Measurements from ENCODE around the gene PLA2G2C. TPM values are rescaled to one million over a fixed set of nuclear protein-coding genes. Genes with fewer than 3 reads are reported as not detected.

PLA2G2C gene
- total RNA-seq, 1 donor from 2014 or later: not detected

GRCh38 chr1:20178634-20179370 is 7.5 kb downstream of the PLA2G2C start:
- H3K79me2 ChIP-seq (ENCODE audit: insufficient read depth, low read length): no peaks in the 10 kb centered on the region
- no peaks in the 10 kb centered on the region for H4K20me1 ChIP-seq (ENCODE audit: insufficient read depth, low read length)
- H3K9me3 Mint-ChIP-seq (ENCODE audit: unreplicated experiment): peaks cover 11% of the 10 kb centered on the region
- no peak overlapping the region for H3K27ac Mint-ChIP-seq (ENCODE audit: unreplicated experiment)
- H3K36me3 ChIP-seq (ENCODE audit: insufficient read depth, low read length): no peaks in the 10 kb centered on the region
- H3K9ac ChIP-seq (ENCODE audit: low read length): no peak overlapping the region
- H3K4me1 ChIP-seq (ENCODE audit: insufficient read depth, low read length): no peaks in the 10 kb centered on the region
- no peaks in the 10 kb centered on the region for H3K4me1 Mint-ChIP-seq (ENCODE audit: low read depth, unreplicated experiment)
- H3K27ac ChIP-seq (ENCODE audit: low read depth, low read length): no peak overlapping the region
- H3K9me3 ChIP-seq (ENCODE audit: insufficient read depth, low read depth, low read length): no peaks in the 10 kb centered on the region
- no peak overlapping the region for H3K4me3 Mint-ChIP-seq (ENCODE audit: unreplicated experiment)
- H3K4me2 ChIP-seq (ENCODE audit: low read length): no peak overlapping the region
- FAIRE-seq: no peak
- H3K27me3 ChIP-seq (ENCODE audit: insufficient read depth, low read length): peaks cover 26% of the 10 kb centered on the region
- no peak overlapping the region for H2AFZ ChIP-seq (ENCODE audit: low read depth, low read length)
- no peak for TF ChIP-seq EZH2 (IDR thresholded peaks at IDR 0.05; ENCODE audit: insufficient read depth, low read length)
- TF ChIP-seq, protein P1, sequence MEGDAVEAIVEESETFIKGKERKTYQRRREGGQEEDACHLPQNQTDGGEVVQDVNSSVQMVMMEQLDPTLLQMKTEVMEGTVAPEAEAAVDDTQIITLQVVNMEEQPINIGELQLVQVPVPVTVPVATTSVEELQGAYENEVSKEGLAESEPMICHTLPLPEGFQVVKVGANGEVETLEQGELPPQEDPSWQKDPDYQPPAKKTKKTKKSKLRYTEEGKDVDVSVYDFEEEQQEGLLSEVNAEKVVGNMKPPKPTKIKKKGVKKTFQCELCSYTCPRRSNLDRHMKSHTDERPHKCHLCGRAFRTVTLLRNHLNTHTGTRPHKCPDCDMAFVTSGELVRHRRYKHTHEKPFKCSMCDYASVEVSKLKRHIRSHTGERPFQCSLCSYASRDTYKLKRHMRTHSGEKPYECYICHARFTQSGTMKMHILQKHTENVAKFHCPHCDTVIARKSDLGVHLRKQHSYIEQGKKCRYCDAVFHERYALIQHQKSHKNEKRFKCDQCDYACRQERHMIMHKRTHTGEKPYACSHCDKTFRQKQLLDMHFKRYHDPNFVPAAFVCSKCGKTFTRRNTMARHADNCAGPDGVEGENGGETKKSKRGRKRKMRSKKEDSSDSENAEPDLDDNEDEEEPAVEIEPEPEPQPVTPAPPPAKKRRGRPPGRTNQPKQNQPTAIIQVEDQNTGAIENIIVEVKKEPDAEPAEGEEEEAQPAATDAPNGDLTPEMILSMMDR (IDR thresholded peaks at IDR 0.05; ENCODE audit: insufficient read depth, low read depth, low read length): no peak
- peaks cover 67% of the 10 kb centered on the region for H3K27me3 Mint-ChIP-seq (ENCODE audit: low read depth, unreplicated experiment)
- H3K36me3 Mint-ChIP-seq (ENCODE audit: low read depth, unreplicated experiment): no peaks in the 10 kb centered on the region
- H3K4me3 ChIP-seq (ENCODE audit: insufficient read depth, low read depth, low read length): no peak overlapping the region
- DNase-seq (ENCODE audit: low read depth): no peak

DNA sequence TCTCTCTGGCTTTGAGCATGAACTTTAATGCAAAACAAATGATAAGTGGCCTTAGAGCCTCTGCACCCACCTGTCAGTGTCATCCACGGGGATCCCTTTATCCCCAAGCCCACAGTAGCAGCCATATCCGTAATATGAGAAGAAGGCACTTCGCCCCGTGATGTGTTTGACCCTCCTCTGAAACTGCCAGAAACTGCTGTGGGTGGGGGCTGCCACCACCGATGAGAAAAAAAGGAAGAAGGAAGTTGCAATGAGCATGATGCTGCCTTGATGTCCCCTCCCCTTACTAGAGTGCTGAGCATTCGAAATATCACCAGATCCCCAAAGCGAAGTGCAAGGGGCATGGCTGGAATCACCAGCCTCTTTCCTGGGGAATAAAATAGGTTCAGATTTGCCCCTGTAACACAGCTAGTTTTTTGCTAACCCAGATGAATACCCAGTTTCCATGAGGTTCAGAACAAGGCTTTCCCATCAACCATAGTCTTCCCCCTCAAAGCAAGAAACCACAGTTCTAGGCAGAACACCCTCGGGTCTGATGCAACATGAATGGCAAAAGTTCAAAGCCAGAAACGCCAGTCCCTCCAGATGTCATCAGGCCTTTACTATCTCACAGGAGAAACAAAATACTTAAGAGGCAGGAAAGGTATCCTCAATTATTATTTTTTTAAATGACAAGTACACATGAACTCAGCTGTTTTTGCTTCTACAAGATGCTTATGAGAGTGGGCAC is 11.2 kb downstream of the PLA2G2C start:
- Histone ChIP-seq H2AFZ (ENCODE audit: low read depth, low read length) (no peak overlapping the region), H3K4me3 (ENCODE audit: insufficient read depth, low read depth, low read length) (no peak overlapping the region)
- no peak for FAIRE-seq

More for the DNA sequence above, 11.2 kb downstream of the PLA2G2C start:
- Histone ChIP-seq H3K36me3 (ENCODE audit: insufficient read depth, low read length) (no peaks in the 10 kb centered on the region), H3K9ac (ENCODE audit: low read length) (no peak overlapping the region), H3K9me3 (ENCODE audit: insufficient read depth, low read depth, low read length) (no peaks in the 10 kb centered on the region), H3K4me2 (ENCODE audit: low read length) (no peak overlapping the region), H3K4me1 (ENCODE audit: insufficient read depth, low read length) (no peaks in the 10 kb centered on the region), H4K20me1 (ENCODE audit: insufficient read depth, low read length) (no peaks in the 10 kb centered on the region), H3K79me2 (ENCODE audit: insufficient read depth, low read length) (no peaks in the 10 kb centered on the region), H3K27ac (ENCODE audit: low read depth, low read length) (no peak overlapping the region), H3K27me3 (ENCODE audit: insufficient read depth, low read length) (peaks cover 20% of the 10 kb centered on the region)
- no peaks in the 10 kb centered on the region for H3K4me1 Mint-ChIP-seq (ENCODE audit: low read depth, unreplicated experiment)
- no peak overlapping the region for H3K27ac Mint-ChIP-seq (ENCODE audit: unreplicated experiment)
- no peak overlapping the region for H3K4me3 Mint-ChIP-seq (ENCODE audit: unreplicated experiment)
- no peak for DNase-seq (ENCODE audit: low read depth)
- no peak for TF ChIP-seq EZH2 (IDR thresholded peaks at IDR 0.05; ENCODE audit: insufficient read depth, low read length)
- TF ChIP-seq, protein P1 (IDR thresholded peaks at IDR 0.05; ENCODE audit: insufficient read depth, low read depth, low read length): no peak
- peaks cover 37% of the 10 kb centered on the region for H3K27me3 Mint-ChIP-seq (ENCODE audit: low read depth, unreplicated experiment)
- no peaks in the 10 kb centered on the region for H3K36me3 Mint-ChIP-seq (ENCODE audit: low read depth, unreplicated experiment)
- peaks cover 7% of the 10 kb centered on the region for H3K9me3 Mint-ChIP-seq (ENCODE audit: unreplicated experiment)
